Activated CD8-positive, alpha-beta memory T cell treated with anti-CD3 and anti-CD28 coated beads for 36 hours (primary cell): ENCODE measurements around the gene TCF12. TPM values are rescaled to one million over a fixed set of nuclear protein-coding genes. Genes with fewer than 3 reads are reported as not detected.
"Not testable (repeated sequence)": the region's sequence is repeated elsewhere in the genome, so short reads cannot be mapped to it uniquely, and the experiment has no call there.

Experiments
- CTCF ChIA-PET: fragments of 350-600 bp; sonication (Branson Sonifier 250); formaldehyde crosslinking; loops from one replicate; lab custom pipeline; 2021; ENCODE audit warnings: antibody characterized with exemption; lab: Charles Lee
- POLR2A ChIA-PET: fragments of 350-600 bp; sonication (Branson Sonifier 250); formaldehyde crosslinking; loops from one replicate; lab custom pipeline; 2021; ENCODE audit warnings: antibody characterized with exemption; lab: Charles Lee
- total RNA-seq, 2 experiments: library from RNA; stranded (reverse); gene quantifications; one replicate each; pipeline ENCODE4 v1.2.3, GENCODE V29; 2021

Gene TCF12
- total RNA-seq, 2 experiments from 2014 or later = 63.6 to 73.0 TPM

DNA sequence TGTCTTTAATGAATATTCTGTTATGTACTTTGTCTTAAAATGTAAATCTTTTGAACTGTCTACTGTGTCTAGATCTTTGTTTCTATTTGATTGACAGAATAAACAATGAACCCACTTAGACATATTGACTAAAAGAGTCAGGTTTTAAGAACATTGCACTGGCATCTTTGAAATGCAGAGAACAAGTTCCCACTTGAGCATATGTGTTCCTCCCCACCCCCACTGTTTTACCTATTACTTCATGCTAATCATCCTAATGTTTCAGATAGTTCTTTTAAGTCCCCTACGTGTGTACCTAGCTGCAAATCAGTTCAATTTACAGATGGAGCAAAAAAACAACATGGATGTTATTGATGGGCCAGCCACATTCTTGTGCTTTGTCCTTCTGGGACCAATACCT lies 11.7 kb upstream of the TCF12 start:
- ChIA-PET POLR2A (no interaction called here), CTCF (no interaction called here)

GRCh38 chr15:56910801-56911200 lies 7.6 kb upstream of the TCF12 start:
- POLR2A ChIA-PET = no interaction called here
- CTCF ChIA-PET = no interaction called here

DNA sequence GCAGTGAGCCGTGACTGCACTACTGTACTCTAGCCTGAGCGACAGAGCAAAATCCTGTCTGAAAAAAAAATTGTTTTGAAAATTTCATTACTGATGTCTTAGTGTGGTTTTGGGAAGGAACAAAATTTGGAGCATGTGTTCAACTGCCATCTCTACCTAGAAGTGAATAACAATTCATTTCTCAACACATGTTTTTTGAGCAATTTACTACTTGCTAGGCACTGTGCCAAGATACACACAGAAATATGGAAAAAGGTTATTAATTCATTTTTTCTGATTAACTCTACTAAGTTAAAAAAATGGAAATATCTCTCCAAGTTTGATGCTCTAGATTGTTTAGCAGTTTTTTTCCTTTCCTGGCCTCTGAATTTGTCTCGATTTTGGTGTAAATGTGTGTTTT lies 5.2 kb upstream of the TCF12 start:
- ChIA-PET POLR2A (no interaction called here), CTCF (no interaction called here)

GRCh38 chr15:56913670-56914069 lies 4.8 kb upstream of the TCF12 start:
- ChIA-PET POLR2A (no interaction called here), CTCF (no interaction called here)

DNA sequence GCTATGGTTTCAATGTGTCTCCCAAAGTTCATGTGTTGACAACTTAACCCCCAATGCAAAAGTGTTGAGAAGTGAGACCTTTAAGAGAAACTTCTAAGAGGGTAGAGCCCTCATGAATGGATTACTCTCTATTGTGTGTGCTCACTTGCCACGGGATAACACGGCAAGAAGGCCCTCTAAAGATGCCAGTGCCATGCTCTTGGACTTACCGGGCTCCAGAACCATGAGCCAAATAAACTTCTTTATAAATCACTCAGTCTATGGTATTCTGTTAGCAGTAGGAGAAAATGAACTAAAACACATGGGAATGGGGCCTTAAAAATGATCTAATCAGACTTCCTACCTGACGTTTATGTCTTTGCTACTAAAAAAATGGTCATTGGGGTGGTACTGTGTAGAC lies 2.6 kb upstream of the TCF12 start:
- POLR2A ChIA-PET = no interaction called here
- CTCF ChIA-PET = no interaction called here

- ChIA-PET POLR2A (no interaction called here), CTCF (no interaction called here)
Observed at GRCh38 chr15:56916825-56917477, 1.5 kb upstream of the TCF12 start.

GRCh38 chr15:56917652-56918045 lies 795 bp upstream of the TCF12 start:
- POLR2A ChIA-PET = interaction anchor here (0.5 to 1.4 kb wide), 8 partner anchors 10 to 313 kb away, joined by 3 to 10 read pairs (median 4); partner anchors contain the start of gene ZNF280D
- CTCF ChIA-PET = interaction anchor here (1.2 to 1.4 kb wide), 2 partner anchors 30 to 183 kb away, joined by 3 to 4 read pairs; no protein-coding TSS in a partner anchor

DNA sequence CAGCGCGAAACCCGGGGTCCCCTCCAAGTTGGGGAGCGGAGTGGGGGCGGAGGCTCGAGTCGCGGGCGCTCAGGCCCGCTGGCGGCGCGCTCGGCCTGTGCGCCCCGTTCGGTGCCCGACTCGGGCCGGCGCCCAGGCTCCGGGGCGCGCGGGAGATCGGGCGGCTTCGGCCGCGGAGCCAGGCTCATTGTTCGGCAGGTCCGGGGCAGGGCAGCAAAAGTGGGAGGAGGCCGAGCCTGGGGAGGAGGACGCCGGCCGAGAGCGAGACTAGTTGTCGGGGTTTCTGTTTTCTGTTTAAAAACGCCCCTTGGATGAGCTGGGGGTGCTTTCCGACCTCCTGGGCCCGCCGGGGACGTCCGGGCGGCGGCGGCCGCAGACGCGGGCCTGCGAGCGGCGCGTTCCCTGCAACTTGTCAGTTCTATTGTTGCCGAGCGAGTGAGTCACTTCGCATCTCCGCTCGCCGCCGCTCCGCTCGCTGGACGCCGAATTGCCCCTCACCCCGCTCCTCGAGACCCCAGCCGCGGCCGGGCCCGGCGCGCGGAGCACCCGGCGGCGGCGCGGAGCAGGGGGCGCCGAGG lies 676 bp downstream of the TCF12 start:
- POLR2A ChIA-PET = interaction anchor here (1.4 kb wide), 1 partner anchor 11 kb away, joined by 4 read pairs; no protein-coding TSS in a partner anchor
- CTCF ChIA-PET = interaction anchor here (1.0 to 1.4 kb wide), 4 partner anchors 9 to 428 kb away, joined by 3 to 4 read pairs (median 4); no protein-coding TSS in a partner anchor

DNA sequence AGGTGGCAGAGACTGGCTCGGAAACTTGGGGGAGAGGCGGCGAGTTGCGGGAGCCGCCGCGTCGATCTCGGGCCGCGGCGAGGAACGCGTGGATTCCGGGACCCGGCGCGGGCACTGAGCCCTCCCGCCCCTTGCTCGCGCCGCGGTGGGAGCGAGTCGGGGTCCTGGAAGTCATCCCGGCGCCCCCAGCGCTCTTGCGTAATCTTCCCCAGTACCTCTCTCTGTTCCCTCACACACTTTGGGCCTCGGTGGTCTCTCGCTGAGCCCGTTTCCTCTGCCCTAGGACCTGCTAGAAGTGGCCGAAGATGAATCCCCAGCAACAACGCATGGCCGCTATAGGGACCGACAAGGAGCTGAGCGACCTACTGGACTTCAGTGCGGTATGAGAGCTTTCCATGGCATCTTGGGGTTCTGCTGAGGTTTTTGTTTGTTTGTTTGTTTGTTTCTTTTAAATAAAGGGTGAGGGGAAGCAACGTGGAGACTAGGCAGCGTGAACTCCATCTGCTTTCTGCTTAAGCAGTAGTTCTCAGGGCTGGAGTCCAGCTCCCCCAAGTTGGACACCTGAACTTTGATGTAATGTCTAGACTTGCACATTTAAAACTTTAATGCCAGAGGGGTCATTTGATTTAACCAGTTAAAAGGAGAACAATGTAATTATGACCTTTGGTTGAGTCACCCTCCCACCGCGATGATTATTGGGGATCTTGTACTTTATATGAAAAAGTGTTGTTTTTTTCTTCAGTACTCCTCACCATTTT lies 1.3 kb downstream of the TCF12 start:
- POLR2A ChIA-PET = no interaction called here
- CTCF ChIA-PET = interaction anchor here (1.0 kb wide), 1 partner anchor 9 kb away, joined by 3 read pairs; no protein-coding TSS in a partner anchor

DNA sequence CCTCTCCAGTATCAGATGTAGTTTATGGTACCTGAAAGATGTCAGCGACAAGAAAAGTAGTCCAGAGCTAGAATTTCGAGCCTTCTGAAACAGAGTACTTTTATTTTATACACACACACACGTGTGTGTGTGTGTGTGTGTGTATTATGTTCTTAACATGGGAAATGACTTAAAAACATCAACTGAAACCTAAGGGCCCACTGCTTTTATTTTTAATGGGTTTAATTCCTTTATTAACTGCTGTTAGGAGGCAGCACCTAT lies 1.9 kb downstream of the TCF12 start:
- POLR2A ChIA-PET = no interaction called here
- CTCF ChIA-PET = interaction anchor here (1.0 kb wide), 1 partner anchor 8 kb away, joined by 3 read pairs; no protein-coding TSS in a partner anchor

GRCh38 chr15:56923174-56923591 lies 4.7 kb downstream of the TCF12 start:
- CTCF ChIA-PET = no interaction called here
- POLR2A ChIA-PET = no interaction called here

GRCh38 chr15:56927816-56928215 lies 9.4 kb downstream of the TCF12 start:
- POLR2A ChIA-PET = no interaction called here

GRCh38 chr15:56929399-56929798 lies 11.0 kb downstream of the TCF12 start:
- CTCF ChIA-PET = interaction anchor here (1.3 kb wide), 1 partner anchor 10 kb away, joined by 3 read pairs; no protein-coding TSS in a partner anchor
- POLR2A ChIA-PET = interaction anchor here (1.3 kb wide), 1 partner anchor 11 kb away, joined by 4 read pairs; the partner anchor contains the start of gene TCF12

More at GRCh38 chr15:56927816-56928215, 9.4 kb downstream of the TCF12 start:
- CTCF ChIA-PET = interaction anchor here (1.3 kb wide), 1 partner anchor 8 kb away, joined by 3 read pairs; no protein-coding TSS in a partner anchor

GRCh38 chr15:56929933-56930332 lies 11.5 kb downstream of the TCF12 start:
- POLR2A ChIA-PET = interaction anchor here (1.3 kb wide), 1 partner anchor 11 kb away, joined by 4 read pairs; the partner anchor contains the start of gene TCF12

GRCh38 chr15:56930669-56931313 lies 12.3 kb downstream of the TCF12 start:
- ChIA-PET CTCF (no interaction called here), POLR2A (interaction anchor here (1.3 kb wide), 1 partner anchor 12 kb away, joined by 4 read pairs; the partner anchor contains the start of gene TCF12)

More at GRCh38 chr15:56929933-56930332, 11.5 kb downstream of the TCF12 start:
- CTCF ChIA-PET = no interaction called here

DNA sequence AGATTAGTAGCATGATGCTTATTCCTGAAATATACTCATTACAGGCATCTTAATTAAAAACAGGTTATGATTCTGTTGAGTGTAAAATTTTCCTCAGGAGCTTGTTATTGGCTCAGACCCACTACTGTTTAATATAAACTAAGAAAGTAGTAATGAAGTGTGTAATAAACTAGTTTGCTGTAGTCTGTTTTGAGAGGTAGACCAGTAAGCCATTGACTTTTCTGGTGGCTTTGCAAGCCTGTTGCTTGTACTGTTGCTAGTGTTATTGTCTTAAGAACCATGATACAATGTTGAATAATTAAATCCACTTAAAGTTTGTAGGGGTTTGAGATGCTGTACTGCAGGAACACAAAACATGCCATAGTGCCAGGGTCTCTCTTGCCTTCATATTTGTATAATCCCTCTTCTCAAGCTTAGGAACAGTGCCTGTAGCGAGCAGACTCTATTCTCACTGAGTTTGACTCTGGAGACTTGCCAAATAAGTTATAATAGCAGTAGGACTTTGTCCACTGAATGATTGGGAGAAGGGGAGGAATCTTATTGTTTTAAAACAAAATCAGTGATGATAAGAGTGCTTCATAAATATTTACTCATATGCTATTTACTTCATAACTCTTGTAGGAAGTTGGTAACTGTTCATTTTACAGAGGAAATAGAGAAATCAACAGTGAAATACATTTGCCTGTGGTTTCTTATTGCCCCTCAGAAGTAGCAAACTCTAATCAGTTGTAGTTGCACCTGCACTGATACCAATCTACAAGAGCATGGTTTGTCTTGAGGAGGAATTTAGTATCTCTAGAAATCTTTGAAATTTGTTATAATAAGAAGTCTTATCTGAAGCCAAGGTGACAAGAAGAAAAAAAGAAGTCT lies 13.4 kb downstream of the TCF12 start:
- ChIA-PET POLR2A (no interaction called here), CTCF (no interaction called here)

- CTCF ChIA-PET, POLR2A ChIA-PET: not testable (repeated sequence)
Observed at GRCh38 chr15:56932509-56932868, 14.0 kb downstream of the TCF12 start.

GRCh38 chr15:56933410-56933809 lies 15.0 kb downstream of the TCF12 start:
- POLR2A ChIA-PET = no interaction called here
- CTCF ChIA-PET = no interaction called here

DNA sequence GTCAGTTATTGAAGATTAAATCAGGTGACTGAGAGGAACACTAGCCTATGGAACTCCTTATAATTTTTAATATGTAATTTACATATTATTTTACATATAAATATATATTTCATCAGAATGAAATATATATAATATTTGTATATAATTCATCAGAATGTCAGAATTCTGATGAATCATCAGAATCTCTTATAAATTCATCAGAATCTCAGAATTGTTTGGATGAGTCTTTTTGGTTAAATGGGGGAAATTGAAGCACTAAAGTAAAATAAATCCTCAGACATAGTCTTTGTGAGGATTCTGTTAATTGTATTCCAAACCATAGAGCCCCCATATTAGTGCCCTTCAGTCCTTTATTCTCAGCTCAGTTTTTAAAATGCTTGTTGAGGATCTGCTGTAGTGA lies 15.4 kb downstream of the TCF12 start:
- POLR2A ChIA-PET = no interaction called here
- CTCF ChIA-PET = no interaction called here
